Epidermal melanocyte (primary cell): ENCODE measurements around the gene PHF23.

Source experiments
- DNase-seq: peaks from one replicate; pipeline ENCODE4 v3.0.0; 2011; ENCODE audit warnings: low spot score; ENCODE audit not compliant: insufficient read length

The PHF23 gene

GRCh38 chr17:7239091-7240027, at the start of gene PHF23:
Gene PHF23, minus strand, starts transcription at chr17:7239457. Its CDS starts 178 bp downstream, at chr17:7239279.
- DNase-seq = peak; percentile 97

DNA sequence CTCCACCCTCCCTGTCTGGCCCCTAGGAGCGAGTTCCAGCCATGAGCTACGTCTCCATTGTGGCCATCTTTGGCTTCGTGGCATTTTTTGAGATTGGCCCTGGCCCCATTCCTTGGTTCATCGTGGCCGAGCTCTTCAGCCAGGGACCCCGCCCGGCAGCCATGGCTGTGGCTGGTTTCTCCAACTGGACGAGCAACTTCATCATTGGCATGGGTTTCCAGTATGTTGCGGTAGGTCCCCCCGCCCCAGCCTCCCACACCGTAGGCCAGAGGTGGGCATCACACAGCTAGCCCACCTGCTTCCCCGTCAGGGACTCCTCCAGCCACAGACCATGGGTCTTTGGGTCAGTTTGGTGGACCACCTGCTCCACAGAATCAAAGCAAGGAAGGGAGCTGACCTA, 46.4 kb upstream of the PHF23 start:
- no peak for DNase-seq

GRCh38 chr17:7284911-7285310, 45.7 kb upstream of the PHF23 start:
- DNase-seq = no peak

- DNase-seq = peak; percentile 13
Observed at GRCh38 chr17:7283471-7284216, 44.4 kb upstream of the PHF23 start.

DNA sequence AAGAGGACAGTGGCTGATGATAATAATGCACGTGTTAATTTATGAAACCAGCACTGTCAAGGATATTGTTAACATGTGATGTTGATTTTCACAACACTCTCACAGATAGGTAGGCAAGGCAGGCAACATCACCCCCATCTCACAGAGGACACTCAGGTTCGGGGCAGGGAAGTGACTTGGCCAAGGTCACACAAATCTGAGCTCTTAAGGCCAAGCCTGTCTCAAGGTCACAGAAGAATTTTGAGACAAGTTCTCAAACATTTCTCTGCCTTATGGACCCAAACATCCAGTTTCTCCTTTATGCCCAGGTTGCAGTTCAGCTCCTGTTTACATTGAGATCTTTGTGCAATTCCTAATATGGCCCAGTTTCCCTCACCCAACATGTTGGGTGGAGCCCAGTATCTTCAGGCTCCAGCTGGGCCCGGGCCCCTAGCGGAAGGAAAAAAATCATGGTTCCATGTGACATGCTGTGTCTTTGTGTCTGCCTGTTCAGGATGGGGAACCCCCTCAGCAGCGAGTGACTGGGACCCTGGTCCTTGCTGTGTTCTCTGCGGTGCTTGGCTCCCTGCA, 43.6 kb upstream of the PHF23 start:
- DNase-seq = peak; percentile 4

GRCh38 chr17:7281953-7282751, 42.9 kb upstream of the PHF23 start:
- DNase-seq = peak; percentile 16

DNA sequence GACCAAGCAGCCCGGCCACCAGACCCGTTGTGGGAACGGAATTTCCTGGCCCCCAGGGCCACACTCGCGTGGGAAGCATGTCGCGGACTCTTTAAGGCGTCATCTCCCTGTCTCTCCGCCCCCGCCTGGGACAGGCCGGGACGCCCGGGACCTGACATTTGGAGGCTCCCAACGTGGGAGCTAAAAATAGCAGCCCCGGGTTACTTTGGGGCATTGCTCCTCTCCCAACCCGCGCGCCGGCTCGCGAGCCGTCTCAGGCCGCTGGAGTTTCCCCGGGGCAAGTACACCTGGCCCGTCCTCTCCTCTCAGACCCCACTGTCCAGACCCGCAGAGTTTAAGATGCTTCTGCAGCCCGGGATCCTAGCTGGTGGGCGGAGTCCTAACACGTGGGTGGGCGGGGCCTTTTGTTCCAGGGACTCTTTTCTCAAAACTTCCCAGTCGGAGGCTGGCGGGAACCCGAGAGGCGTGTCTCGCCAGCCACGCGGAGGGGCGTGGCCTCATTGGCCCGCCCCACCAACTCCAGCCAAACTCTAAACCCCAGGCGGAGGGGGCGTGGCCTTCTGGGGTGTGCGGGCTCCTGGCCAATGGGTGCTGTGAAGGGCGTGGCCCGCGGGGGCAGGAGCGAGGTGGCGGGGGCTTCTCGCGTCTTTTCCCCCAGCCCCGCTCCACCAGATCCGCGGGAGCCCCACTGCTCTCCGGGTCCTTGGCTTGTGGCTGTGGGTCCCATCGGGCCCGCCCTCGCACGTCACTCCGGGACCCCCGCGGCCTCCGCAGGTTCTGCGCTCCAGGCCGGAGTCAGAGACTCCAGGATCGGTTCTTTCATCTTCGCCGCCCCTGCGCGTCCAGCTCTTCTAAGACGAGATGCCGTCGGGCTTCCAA, 42.1 kb upstream of the PHF23 start, which contains the start of gene SLC2A4:
Gene SLC2A4 (plus strand): TSS at position 645 of the 879 bp plus-strand sequence. CDS start 217 bp downstream, at position 862.
- peak; percentile 96 for DNase-seq

GRCh38 chr17:7280519-7281073, 41.3 kb upstream of the PHF23 start:
- DNase-seq = peak; percentile 86

GRCh38 chr17:7279448-7279847, 40.2 kb upstream of the PHF23 start:
- no peak for DNase-seq

- no peak for DNase-seq
Observed at GRCh38 chr17:7266784-7267183, 27.5 kb upstream of the PHF23 start.

DNA sequence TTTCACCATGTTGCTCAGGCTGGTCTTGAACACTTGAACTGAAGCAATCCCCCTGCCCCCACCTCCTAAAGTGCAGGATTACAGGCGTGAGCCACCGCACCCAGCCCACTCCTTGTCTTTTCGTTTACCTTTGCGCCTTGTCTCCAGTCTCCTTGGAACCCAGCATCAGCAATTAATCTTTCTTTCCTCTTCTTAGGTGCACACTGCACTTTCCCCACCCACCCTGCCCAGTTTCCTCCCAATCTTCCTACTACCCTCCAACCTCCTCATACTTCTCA, 24.5 kb upstream of the PHF23 start:
- no peak for DNase-seq

DNA sequence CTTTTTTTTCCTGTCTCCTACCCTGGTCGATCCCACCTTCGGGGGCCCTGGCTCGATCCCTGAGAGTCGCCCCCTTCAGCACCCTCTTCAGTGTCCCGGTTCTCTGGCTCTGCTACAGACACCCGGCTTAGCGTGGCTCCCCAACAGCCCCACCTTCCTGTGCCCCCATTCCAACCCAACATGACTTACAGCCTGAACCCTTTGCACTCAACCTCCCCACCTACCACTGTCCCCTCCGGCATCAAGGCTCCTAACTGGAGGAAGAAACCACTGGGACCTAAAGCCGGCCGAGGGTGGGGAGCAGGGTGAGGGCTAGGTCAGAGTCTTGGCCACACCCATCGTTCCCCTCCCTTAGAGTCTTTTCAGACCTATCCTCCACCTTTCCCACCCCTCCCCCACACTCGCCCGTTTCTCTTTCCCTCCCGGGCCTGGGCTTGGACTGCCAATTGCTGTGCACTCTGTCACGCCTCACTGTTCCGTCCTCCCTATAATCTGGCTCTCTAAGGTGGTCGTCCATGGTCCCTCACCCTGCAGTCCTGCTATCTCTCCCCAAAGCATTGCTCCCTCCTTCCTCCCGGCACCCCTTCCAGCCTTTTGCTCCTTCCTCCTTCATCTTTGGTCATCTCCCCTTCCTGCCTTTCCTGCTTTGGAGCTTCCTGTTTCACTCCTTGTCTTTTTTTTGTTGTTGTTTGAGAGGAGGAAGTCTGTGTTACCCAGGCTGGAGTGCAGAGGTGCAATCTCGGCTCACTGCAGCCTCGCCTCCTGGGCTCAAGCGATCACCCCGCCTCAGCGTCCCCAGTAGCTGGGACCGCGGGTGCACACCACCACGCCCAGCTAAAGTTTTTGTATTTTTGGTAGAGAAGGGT, 23.9 kb upstream of the PHF23 start:
- DNase-seq = no peak

- DNase-seq = no peak
Observed at GRCh38 chr17:7262192-7262934, 23.1 kb upstream of the PHF23 start, which contains the start of gene CLDN7. Gene CLDN7, minus strand, starts transcription at chr17:7262478. Its CDS starts 435 bp downstream, at chr17:7262043.

- no peak for DNase-seq
Observed at GRCh38 chr17:7261379-7262191, 22.3 kb upstream of the PHF23 start.

- DNase-seq = peak; percentile 54
Observed at GRCh38 chr17:7260651-7261378, 21.6 kb upstream of the PHF23 start.

DNA sequence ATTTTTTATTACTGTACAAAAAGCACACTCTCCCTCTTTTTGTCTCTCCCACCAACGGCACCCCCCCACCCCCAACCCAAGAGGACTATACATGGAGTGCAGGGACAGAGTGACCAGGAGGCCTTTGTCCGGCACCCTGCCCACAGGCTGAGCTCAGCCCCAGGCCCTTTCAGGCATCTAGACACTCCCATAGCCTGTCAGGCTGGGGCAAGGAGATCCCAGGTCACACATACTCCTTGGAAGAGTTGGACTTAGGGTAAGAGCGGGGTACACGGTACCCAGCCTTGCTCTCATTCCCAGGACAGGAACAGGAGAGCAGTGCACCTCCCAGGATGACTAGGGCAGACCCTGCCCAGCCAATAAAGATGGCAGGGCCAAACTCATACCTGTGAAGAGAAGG, 20.9 kb upstream of the PHF23 start:
- DNase-seq = no peak

GRCh38 chr17:7259555-7259889, 20.3 kb upstream of the PHF23 start:
- no peak for DNase-seq
